HG03378 (cell line): Measurements from ENCODE around the gene TSPOAP1.

Source experiments
- ATAC-seq: cut with Tn5 transposase; IDR thresholded peaks from one replicate; pipeline ENCODE4 v1.9.1; 2021; ENCODE audit warnings: mild to moderate bottlenecking, moderate library complexity; ENCODE audit not compliant: unreplicated experiment

TSPOAP1 gene

DNA sequence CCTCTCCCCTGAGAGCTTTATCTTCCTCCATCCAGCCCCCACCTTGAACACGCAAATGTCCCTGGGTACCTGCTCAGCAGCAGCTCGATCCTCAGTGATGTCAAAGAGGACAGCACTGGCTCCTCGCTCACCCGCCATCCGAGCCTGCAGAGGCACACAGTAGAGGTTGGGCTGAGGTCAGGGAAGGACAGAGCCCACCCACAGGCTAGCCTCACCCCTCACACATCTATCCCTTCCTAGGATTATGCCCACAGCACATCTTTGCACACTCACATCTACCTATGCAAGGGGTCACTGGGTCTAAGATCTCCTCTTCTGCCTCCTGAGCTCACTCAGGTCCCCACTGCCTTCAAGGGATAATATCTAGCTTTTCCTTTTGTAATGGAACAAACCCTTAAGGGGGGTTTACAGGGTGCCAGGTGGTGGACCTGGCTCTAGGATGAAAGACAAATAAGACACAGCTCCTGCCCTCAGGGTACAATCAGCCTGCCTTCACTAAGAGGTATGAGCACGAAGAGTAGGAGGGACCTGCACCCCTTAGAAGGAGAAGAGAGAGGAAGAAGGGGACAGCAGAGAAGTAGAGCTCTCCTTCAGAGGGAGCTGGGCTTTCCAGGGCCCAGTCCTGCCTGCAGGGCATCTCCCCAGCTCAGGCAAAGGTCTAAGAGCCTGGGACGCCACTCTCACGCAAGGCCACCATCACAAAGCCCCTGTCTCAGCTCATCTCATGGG, 35.0 kb upstream of the TSPOAP1 start:
- ATAC-seq = no peak

DNA sequence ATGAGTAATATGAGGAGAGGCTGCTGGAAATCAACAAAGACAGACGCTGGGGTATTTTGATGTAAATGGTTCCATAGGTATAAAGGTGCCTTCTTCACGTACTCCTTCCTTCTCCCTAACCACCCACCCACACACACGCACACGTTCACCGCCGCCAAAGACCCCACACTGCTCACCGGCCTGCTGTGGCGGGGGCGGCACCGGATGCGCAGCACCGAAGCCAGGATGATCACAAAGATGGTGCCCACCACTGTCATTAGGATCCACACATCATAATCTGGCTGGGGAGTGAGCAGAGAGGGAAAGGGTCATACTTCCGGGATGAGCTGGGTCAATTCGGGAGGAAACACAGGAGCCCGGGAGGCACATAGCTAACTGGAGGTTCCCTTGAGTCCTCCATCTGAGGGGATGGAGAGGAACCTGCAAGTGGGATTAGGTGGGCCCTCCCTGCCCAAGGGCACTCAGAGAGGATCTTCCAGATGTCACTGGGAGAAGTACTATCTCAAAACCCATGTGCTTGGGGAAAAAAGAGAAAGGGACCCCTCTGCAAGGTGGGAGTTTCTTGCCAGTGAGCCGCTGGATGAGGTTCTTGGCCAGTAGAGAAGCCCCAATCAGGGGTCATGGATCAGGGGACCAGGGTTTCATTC, 33.9 kb upstream of the TSPOAP1 start:
- ATAC-seq = no peak

DNA sequence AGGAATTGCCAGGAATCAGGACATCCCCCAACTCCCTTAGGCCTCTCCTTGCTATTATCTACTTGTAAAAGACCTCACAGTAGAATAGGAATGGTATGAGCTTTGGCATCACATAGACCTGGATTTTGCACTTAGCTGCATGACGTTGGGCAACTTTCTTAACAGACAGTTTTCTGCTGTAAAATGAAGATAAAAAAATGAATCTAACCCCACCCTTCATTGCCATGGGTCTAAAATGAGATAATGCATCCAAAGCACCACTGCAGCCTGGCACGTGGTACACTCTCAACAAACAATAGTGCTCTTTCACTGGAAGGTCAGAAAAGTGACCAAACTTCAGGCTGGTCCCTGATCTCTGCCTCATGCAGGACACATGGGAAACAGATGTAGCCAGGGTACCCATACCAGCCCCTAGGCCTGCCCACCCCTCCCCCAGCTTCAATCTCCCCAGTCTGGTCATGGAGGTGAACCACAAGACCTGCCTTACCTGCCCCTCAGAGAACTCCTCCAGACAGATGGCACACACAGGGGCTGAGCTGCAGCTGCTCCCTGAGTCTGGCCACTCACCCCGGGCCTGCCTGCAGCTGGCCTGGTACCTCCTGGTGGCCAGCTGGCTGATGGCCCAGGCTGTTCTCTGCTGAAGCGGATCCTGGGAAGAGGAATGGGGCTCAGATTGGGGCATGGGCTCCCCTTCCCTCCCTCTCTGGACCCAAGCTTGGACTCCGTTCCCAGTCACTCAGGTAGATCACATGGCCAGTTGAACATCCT, 31.9 kb upstream of the TSPOAP1 start:
- ATAC-seq = no peak

DNA sequence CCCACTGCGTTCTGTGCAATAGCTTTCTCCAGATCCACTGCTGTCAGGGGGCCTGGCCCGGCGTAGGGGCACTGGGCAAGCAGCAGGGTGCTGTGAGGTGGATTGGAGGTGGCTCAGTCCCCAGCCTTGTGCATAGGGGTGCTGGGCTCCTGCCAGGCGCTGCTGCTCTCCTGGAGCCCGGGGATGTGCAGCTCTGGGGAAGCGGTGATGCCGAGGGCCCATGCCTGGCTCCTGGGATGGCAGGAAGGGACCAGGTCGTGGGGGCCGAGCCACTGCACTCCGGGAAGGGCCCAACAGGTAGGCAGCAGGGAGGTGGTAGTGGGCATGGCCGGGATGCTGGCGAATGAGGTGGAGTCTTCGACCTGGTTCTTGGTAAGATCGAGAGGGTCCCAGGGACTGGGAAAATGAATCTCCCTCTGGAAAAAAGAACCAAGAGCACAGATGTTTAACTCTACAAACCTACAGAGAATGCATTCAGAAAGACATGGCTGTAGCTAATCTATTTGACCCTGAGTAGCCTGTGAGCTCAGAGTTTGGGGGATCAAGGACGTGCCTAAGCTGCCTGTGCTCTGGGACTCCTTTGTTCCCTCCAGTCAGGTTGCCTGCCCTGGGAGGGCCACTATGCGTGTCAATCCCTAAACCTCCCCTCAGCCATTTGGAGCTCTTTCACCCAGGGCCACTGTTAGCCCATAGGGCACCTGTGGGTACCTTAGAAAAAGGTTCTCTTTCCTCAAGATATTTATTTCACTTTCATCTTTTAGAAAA, 30.0 kb upstream of the TSPOAP1 start:
- no peak for ATAC-seq

DNA sequence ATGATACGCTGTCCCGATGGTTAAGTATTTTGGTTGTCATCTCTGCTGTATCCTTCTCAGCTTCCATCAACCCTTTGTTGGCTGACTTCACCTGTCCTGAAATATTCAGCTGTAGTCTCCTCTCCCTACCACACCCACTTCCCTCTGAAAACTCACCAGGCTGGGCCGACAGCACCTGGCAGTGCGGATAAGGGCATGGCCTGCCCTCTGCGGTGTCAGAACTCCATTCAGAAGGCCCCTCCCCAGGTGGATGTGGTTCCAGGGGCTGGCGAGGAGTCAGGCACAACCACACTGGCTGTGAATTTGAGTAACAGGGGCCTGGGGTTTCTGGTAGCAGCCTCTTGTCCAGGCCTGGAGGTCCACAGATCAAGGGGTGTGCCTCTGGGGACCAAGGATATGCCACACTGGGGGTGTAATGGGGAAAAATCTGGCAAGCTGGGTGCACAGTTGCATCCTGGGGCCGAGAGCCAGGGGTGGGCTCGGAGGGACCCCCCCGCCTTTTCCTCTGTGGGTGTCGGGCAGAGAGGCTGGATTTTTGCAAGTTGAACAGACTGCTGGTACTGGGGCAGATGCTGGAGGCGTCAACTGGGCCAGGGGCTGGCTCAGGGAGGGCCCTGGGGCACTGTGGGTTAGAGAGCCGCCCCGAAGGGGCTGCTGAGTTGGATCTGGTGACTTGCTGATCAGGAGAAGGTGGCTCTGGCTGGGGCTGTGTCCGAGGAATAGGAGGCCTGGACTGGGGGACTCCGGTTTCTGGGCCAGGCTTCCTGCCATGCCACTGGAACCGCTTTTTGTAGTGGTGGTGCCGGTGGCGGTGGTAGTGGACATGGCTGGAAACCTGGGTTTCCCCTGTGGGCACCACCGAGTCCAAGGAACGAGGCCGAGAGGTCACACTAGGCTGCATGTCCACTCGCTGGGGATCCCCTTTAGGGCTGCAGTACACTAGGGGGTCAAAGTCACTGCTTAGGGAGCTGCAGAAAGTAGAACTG, 29.0 kb upstream of the TSPOAP1 start:
- no peak for ATAC-seq

DNA sequence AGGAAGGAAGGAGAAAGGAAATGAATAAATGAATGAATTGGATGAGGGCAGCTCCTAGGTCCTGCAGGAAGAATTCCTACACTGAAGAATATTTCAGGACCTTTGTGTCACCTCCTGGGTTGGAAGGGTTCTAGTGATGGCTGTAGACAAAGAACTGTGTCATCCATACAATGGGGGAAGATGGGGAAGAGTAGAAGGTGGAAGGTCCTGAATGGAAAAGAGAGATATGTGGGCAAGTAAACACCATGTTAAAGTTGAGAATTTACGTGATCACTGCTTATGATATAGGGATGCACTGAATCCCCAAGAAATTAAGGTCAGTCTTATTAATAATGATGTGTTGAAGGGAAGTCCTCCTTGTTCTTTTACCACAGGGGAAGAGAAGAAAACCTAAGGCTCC, 27.6 kb upstream of the TSPOAP1 start:
- ATAC-seq = no peak

DNA sequence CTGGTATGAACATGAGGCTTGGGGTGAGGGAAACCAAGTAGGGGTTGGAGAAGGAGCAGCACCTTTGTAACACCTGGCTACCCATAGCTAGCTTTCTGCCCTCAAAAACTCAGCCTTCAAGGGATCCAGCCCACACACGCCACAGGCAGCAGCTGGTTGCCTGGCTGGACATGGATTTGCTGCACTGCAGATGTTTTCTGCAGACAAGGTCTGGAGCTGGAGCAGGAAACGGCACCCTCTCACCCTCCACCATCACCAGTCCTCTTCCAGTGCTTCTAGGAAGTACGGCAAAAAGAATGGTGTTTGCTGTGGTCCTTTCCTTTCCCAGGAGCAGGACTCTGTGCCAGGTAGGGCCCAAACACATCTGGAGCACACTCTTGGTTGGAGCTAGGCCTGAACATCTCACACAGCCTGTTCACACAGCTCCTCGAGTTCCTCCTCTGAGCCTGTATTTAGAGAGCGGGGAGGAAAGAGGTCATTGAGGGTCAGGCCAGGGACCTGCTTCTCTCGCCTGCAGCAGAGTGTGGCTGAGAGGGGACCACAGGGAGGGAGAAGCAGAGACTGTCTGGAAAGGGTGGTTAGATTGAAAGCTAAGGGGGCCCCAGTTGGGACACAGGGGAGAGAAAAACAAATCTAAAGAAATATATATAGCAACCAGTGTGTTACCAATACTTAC, 26.1 kb upstream of the TSPOAP1 start:
- ATAC-seq = no peak

DNA sequence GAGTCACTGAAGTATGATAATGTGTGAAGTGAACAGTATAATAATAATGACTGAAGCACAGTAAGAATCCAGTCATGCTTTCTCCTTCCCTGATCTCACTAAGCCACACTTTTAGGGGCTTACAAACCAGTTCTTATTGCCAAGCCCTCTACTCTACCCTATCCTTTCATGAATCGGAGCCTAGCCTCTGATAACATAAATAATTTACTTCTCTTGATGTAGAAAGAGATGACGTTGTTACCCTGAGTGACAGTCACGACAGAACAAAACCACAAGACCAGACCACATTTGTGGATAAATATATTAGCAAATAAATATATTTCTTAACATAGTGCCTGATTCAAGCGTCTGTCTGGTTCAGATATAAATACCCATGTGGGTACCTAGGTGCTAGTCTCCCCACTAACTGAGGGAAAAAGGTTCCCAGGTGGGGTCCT, 24.8 kb upstream of the TSPOAP1 start:
- ATAC-seq = no peak

DNA sequence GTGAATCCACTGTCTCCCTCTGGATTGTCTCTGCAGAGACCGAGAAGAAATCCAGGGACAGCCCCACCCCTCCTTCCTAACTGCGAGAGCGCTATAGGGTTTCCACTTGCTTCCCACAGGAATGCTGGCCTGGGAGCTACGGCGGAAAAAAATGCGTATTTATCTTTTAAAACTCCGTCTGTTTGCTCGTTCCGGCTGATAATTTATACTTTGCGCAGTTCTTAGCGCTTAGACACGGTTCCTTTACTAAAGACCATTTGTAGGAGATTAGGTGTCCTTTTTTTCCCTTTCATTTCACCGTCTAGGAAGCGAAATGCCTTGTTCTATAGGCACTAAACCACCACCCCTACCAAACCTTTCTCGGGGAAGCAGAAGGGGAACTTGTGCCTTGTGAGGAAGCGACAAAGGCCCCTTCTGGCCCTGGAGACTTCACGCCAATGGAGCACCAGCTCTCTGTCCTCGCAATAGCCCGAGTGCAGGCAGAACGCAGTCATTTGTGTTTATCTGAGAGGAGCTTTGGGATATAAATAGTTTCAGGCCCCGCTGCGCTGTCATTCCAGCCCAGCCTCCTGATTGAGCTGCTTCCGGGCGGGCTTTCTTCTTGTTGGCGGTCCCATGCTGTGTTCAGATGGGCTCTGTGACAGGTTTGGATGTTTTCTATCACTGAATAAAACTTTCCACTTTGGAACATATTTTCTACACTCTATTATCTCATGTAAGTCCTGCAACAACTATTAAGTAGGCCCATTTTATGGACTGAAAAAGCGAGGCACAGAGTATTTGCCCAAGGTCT, 24.2 kb upstream of the TSPOAP1 start:
- ATAC-seq = peak; percentile 15

DNA sequence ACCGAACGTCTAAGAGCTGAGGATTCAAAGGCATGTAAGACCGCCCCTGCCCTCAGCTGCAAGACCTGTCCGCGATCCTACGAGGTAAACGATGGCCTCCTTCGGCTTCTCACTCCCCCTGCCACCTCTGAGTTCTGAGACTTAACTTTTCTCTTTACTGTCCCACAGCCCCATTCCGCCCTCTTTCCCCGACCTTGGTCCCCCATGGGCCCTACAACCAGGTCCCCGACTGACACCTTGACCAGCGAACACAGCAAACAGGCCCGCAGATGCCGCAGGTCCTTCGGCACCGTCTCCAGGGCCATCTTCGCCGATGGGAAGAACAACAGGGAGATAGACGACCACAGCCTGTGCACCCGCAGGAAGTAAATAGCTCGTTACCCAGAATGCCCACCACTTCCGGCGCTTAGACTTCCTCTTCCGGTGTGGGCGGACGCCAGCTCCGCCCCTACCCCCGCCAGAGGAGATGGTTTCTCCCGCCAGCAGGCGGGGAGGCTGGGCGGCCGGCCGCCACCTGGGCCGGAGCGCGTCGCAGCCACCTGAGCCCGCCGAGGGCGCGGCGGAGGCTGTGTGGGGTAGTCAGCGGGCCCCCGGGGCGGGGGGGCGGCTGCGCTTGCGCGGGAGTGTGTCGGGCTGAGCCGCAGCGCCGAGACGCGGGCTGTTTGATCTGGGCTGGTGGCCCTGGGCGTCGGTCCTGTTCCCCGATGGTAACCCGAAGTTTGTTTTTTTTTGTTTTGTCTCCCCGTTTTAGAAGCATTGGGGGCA, 23.4 kb upstream of the TSPOAP1 start, which contains the start of gene SUPT4H1:
SUPT4H1 (minus strand) TSS at position 371 of the 765 bp plus-strand sequence; CDS start at position 305, 66 bp downstream.
- ATAC-seq = peak; percentile 76

DNA sequence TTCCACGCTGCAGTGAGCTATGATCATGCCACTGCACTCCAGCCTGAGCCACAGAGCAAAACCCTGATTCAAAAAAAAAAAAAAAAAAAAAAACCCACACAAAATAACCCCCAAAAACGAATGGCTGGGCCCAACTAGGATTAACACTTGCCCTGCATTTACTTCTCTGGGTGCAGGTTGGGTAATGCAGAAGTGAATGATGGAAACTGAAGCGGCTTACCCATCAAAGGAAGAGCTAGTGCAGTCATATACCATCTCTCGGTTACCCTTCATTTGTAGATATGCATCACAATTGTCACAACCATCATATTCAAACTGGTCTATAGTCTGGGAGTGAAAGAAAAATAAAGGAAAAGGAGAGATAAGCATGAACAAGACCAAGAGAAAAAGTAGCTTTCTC, 22.6 kb upstream of the TSPOAP1 start:
- no peak for ATAC-seq

DNA sequence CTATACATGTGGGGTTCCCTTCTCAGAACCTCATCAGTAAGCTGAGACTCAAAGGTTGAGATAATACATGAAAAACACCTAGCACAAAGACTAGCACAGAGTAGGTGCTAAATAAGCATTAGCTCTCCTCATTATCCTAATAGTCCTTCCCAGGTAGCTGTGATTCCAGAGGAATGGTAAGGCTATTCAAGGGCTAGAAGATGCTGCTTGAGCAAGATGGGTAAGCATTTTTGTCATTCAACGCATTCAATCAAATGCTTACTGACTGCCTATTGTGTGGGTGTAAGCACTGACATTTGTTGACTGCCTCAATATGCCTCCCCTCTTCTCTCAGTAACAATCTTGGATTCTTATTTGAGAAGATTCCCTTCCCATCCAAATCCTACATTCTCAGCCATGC, 19.4 kb upstream of the TSPOAP1 start:
- no peak for ATAC-seq

DNA sequence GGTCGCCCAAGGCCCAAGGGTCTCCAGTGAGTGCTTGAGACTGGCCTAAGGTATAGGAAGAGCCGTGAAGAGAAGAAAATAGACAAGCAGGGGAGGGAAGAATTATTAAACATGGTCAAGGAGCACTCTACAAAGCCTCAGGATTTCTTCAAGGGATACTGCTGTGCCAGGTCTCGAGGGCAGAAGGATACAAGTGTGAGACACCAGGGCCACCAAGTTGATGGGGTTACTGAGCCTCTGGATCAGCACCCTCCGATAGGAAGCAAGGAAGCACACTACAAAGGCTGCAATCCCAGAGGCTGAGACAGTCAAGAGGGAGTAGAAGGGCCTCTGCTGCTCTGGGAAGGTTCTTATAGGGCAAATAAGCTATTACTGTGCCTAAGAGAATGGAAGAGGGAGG, 16.9 kb upstream of the TSPOAP1 start:
- no peak for ATAC-seq

DNA sequence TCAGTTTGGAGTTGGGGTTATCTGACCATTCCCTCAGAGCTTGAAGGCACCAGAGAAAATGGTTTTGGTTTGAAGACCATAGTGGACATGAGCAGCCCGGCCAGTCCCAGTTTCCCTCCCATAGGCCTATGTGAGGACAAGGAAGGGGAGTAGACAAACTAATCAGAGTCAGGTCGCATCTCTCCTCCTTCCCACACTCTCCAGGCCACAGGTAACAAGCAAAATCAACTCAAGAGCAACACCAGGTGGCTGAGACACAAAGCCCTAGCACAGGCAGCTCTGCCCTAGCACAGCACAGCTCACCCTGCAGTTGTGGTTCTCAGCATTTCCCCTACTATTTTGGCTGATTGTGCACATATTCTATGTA, 16.2 kb upstream of the TSPOAP1 start:
- peak; percentile 32 for ATAC-seq

DNA sequence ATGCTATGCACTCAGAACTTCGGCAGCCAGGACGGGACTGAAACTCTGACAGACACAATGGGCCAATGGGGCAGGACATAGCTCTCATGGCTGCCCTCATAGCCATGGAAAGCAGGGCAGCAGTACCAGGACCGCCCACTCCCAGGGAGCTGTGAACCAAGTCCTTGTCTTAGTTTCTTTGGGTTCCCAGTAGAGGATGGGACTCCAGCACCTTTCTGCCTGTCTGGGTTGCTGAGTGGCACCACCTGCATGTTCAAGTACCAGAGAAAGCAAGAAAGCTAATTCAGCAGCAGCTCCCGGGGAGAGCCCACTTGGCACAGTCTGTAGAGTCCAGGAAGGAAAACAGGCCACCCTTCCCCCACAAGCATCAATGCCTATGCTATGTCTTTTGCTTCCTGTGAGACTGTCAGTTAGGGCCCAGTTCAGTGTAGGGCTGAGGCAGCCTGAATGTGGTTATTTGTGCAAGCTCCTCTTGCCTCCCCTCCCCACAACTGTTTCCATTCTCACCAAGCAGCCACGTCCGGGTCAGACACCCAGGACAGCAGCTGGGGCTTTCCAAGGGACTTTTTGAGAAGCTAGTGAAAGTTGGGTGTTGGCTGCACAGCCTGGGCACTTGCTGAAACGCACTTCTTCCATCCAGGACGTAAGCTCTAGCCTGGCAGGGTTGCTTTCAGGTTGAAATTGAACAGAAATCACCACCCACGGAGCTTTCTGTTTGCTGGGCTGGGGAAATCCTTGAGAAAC, 15.6 kb upstream of the TSPOAP1 start:
- ATAC-seq = peak; percentile 72

DNA sequence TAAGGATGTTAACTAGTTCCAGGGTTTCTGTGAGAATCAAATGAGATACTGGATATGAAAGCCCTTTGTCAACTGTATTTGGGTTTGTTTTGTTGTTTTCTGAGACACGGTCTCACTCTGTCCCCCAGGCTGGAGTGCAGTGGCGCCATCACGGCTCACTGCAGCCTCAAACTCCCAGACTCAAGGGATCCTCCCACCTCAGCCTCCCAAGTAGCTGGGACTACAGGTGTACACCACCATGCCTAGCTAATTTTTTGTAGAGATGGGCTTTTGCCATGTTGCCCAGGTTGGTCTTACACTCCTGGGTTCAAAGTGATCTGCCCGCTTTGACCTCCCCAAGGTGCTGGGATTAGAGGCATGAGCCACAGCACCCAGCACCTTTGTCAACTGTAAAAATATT, 14.5 kb upstream of the TSPOAP1 start:
- no peak for ATAC-seq

DNA sequence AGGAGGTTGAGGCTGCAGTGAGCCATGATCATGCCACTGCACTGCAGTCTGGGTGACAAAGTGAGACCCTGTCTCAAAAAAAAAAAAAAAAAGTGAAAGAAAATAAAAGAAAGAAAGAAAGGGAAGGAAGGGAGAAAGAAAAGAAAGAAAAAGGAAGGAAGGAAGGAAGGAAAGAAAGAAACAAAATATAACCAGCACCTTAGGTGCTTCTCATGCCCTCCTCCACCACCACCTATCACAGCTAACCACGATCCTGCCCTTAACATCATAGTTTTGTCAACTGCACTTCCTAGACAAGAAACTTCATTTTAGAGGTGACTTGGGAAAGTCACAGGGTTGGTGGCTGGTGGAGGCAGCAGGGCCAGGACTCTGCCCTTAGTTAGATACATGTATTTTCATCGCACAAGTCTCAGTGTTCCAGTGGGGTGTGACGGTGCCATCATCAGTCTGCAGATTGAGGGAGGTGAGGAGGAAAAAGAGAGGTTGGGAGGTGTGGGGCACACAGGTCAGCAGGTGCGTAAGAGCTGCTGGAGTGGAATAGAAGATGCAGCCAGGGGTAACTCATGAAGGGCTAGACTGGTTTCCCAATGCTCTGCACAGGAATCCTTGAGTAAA, 13.4 kb upstream of the TSPOAP1 start:
- no peak for ATAC-seq
